ENCODE data around the gene LCT. TPM values are rescaled to one million over a fixed set of nuclear protein-coding genes. Genes with fewer than 3 reads are reported as not detected.

The LCT gene
- total RNA-seq, 1 experiment from 2014 or later: not detected

DNA sequence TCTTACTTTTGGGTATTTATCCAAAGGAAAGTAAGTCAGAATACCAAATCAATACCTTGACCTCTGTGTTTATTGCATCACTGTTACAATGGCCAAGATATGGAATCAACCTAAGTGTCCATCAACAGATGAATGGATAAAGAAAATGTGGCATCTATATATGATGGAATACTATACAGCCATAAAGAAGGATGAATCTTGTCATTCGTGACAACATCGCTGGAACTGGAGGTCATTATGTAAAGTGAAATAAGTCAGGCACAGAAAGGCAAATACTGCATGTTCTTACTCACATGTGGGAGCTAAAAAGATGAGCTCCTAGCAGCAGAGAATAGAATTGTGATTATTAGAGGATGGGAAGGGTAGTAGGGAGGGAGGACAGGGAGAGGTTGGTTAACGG lies 34.6 kb downstream of the LCT start:
- no peaks in the 10 kb centered on the region for H3K36me3 ChIP-seq (ENCODE audit: low read depth, low read length)
- DNase-seq (no peak), ATAC-seq (no peak)
- no peak overlapping the region for H3K4me3 ChIP-seq (ENCODE audit: low read length)
- H3K9me3 ChIP-seq (ENCODE audit: low read length): no peaks in the 10 kb centered on the region
- no peak overlapping the region for H3K4me2 ChIP-seq (ENCODE audit: low read length)
- H3K27me3 ChIP-seq (ENCODE audit: low read length): no peaks in the 10 kb centered on the region
- intact Hi-C loops (cut with micrococcal nuclease): no loop called here
- no peak overlapping the region for H3K27ac ChIP-seq (ENCODE audit: low read length)
- H3K4me1 ChIP-seq (ENCODE audit: insufficient read depth, low read length): no peaks in the 10 kb centered on the region
- TF ChIP-seq EZH2 (IDR thresholded peaks at IDR 0.05; ENCODE audit: low read length, unreplicated experiment): no peak
- TF ChIP-seq, protein P1, sequence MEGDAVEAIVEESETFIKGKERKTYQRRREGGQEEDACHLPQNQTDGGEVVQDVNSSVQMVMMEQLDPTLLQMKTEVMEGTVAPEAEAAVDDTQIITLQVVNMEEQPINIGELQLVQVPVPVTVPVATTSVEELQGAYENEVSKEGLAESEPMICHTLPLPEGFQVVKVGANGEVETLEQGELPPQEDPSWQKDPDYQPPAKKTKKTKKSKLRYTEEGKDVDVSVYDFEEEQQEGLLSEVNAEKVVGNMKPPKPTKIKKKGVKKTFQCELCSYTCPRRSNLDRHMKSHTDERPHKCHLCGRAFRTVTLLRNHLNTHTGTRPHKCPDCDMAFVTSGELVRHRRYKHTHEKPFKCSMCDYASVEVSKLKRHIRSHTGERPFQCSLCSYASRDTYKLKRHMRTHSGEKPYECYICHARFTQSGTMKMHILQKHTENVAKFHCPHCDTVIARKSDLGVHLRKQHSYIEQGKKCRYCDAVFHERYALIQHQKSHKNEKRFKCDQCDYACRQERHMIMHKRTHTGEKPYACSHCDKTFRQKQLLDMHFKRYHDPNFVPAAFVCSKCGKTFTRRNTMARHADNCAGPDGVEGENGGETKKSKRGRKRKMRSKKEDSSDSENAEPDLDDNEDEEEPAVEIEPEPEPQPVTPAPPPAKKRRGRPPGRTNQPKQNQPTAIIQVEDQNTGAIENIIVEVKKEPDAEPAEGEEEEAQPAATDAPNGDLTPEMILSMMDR (conservative IDR thresholded peaks at IDR 0.05; ENCODE audit: low read depth, low read length): no peak
- no peak for TF ChIP-seq EZH2phosphoT487 (IDR thresholded peaks at IDR 0.05; ENCODE audit: borderline replicate concordance, low read length)
- H3K9me2 ChIP-seq (replicated peaks; ENCODE audit: low read length): no peaks in the 10 kb centered on the region
- no peak overlapping the region for H3K9ac ChIP-seq (ENCODE audit: low read length)
- H3F3A ChIP-seq (ENCODE audit: low read length, unreplicated experiment): no peaks in the 10 kb centered on the region
- ChIA-PET POLR2A (ENCODE audit: unreplicated experiment) (no interaction called here), CTCF (no interaction called here)
- H4K20me1 ChIP-seq (ENCODE audit: low read length): no peaks in the 10 kb centered on the region
- BruUV-seq (replicated peaks): no TSS peak
- no peak overlapping the region for H2AFZ ChIP-seq (ENCODE audit: low read length)
- no peaks in the 10 kb centered on the region for H3K79me2 ChIP-seq (ENCODE audit: low read length)

DNA sequence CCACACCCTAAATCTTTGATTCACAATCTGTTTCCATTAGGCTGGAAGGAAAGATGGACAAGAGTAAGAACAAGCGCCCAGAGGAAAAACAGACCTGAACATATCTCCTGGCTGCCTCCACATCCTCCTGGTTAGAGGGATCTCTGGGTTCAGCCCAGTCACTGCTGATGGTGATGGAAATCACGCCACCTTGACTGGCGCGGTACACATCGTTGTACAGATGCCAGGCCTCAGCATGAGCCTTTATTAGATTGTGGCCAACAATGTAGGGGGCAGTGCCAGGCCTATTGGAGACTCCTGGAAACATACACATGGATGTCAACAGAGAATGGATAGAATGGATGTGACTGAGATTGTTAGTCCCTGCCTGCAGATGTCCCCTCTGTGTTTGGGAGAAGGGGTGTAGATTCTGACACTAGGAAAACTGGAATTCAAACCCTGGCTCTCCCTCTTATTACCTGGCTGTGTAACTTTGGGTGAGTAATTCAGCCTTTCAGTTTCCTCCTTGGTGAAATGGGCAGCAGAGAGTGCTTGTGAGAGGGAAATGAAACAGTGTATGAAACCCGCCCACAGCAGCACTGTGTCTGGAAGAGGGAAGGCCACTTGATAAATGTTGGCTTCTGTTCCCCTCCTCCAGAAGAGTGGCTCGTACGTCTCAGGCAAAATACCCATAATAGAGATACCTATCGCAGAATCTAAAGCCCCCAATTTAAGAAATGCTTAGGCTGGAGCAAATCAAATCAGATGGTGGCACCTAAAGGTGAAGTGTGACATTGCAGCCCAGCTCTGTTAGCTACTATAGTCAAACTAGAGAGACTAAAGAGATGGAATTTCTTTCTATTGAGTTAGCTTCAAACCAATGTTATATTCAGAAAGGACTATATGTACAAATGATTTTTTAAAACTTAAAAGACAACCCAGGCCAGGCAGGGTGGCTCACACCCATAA lies 36.2 kb downstream of the LCT start:
- intact Hi-C loops (cut with micrococcal nuclease): no loop called here
- Histone ChIP-seq H3K27ac (ENCODE audit: low read length) (no peak overlapping the region), H3F3A (ENCODE audit: low read length, unreplicated experiment) (no peaks in the 10 kb centered on the region), H3K9me3 (ENCODE audit: low read length) (no peaks in the 10 kb centered on the region), H3K79me2 (ENCODE audit: low read length) (no peaks in the 10 kb centered on the region), H3K4me3 (ENCODE audit: low read length) (no peak overlapping the region), H3K4me2 (ENCODE audit: low read length) (no peak overlapping the region), H2AFZ (ENCODE audit: low read length) (no peak overlapping the region), H3K27me3 (ENCODE audit: low read length) (no peaks in the 10 kb centered on the region), H3K4me1 (ENCODE audit: insufficient read depth, low read length) (no peaks in the 10 kb centered on the region), H3K36me3 (ENCODE audit: low read depth, low read length) (no peaks in the 10 kb centered on the region), H3K9ac (ENCODE audit: low read length) (no peak overlapping the region), H3K9me2 (replicated peaks; ENCODE audit: low read length) (no peaks in the 10 kb centered on the region), H4K20me1 (ENCODE audit: low read length) (no peaks in the 10 kb centered on the region)
- no peak for DNase-seq
- BruUV-seq (replicated peaks): no TSS peak
- ChIA-PET POLR2A (ENCODE audit: unreplicated experiment) (no interaction called here), CTCF (no interaction called here)
- TF ChIP-seq EZH2phosphoT487 (IDR thresholded peaks at IDR 0.05; ENCODE audit: borderline replicate concordance, low read length) (no peak), EZH2 (IDR thresholded peaks at IDR 0.05; ENCODE audit: low read length, unreplicated experiment) (no peak)
- no peak for ATAC-seq

DNA sequence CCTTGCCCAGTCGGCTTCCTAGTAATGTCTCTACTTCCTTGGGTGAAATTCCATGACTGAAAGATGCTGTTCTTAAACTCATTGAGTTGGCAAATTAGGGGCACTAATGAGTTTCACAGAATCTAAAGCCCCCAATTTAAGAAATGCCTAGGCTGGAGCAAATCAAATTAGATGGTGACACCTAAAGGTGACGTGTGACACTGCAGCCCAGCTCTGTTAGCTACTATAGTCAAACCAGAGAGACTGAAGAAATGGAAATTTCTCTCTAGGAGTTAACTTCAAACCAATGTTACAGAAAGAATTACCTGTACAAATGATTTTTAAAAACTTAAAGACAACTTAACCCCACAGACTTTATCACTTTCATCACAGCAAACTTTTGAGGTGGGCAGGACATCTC lies 37.2 kb downstream of the LCT start:
- Histone ChIP-seq H3K4me1 (ENCODE audit: insufficient read depth, low read length) (no peaks in the 10 kb centered on the region), H3K9me2 (replicated peaks; ENCODE audit: low read length) (no peaks in the 10 kb centered on the region), H3K9me3 (ENCODE audit: low read length) (no peaks in the 10 kb centered on the region), H3K27me3 (ENCODE audit: low read length) (no peaks in the 10 kb centered on the region), H3K9ac (ENCODE audit: low read length) (no peak overlapping the region), H3K4me2 (ENCODE audit: low read length) (no peak overlapping the region), H3K79me2 (ENCODE audit: low read length) (no peaks in the 10 kb centered on the region), H3K27ac (ENCODE audit: low read length) (no peak overlapping the region), H3F3A (ENCODE audit: low read length, unreplicated experiment) (no peaks in the 10 kb centered on the region), H3K36me3 (ENCODE audit: low read depth, low read length) (no peaks in the 10 kb centered on the region), H2AFZ (ENCODE audit: low read length) (no peak overlapping the region), H4K20me1 (ENCODE audit: low read length) (no peaks in the 10 kb centered on the region), H3K4me3 (ENCODE audit: low read length) (no peak overlapping the region)
- ChIA-PET CTCF (interaction anchor here (0.5 kb wide), 1 partner anchor 578 kb away, joined by 4 read pairs; no protein-coding TSS in a partner anchor), POLR2A (ENCODE audit: unreplicated experiment) (no interaction called here)
- ATAC-seq: no peak
- DNase-seq: no peak
- no peak for TF ChIP-seq EZH2 (IDR thresholded peaks at IDR 0.05; ENCODE audit: low read length, unreplicated experiment)
- TF ChIP-seq, protein P1 (conservative IDR thresholded peaks at IDR 0.05; ENCODE audit: low read depth, low read length): peak; percentile 29; the same call in 1 of the 2 replicates
- intact Hi-C loops (cut with micrococcal nuclease): no loop called here
- BruUV-seq (replicated peaks): no TSS peak
